ENCODE measurements around the gene CNMD. TPM values are rescaled to one million over a fixed set of nuclear protein-coding genes. Genes with fewer than 3 reads are reported as not detected.

The CNMD gene
- total and polyA plus RNA-seq, 2 donors from 2014 or later = not detected

GRCh38 chr13:52746141-52746540 is 6.5 kb upstream of the CNMD start:
- Histone ChIP-seq H3K9me3 (ENCODE audit: control insufficient read depth in 2 of 3, insufficient read depth in 1 of 3, low read length in 3 of 3) (peaks cover 0 to 4% (median 0%) of the 10 kb centered on the region in 3 donors), H3K36me3 (ENCODE audit: control insufficient read depth in 2 of 3, insufficient read depth in 3 of 3, low read length in 3 of 3) (no peaks in the 10 kb centered on the region), H3K9ac (ENCODE audit: low read length in 3 of 3) (no peak overlapping the region), H3K4me3 (ENCODE audit: low read length in 3 of 3) (no peak overlapping the region), H3K4me1 (ENCODE audit: control insufficient read depth in 2 of 3, insufficient read depth in 2 of 3, low read depth in 1 of 3, low read length in 3 of 3) (no peaks in the 10 kb centered on the region), H3K27ac (ENCODE audit: low read depth in 2 of 2, low read length in 2 of 2) (no peak overlapping the region), H3K27me3 (ENCODE audit: control insufficient read depth, insufficient read depth, low read length) (no peaks in the 10 kb centered on the region)
- TF ChIP-seq CTCF (IDR thresholded peaks at IDR 0.05; ENCODE audit: borderline replicate concordance, extremely low read depth, insufficient read depth) = no peak
- DNase-seq (no peak), FAIRE-seq (no peak)
- intact Hi-C loops (cut with DNase I) = no loop called here

- Histone ChIP-seq H3K9me3 (ENCODE audit: control insufficient read depth in 2 of 3, insufficient read depth in 1 of 3, low read length in 3 of 3) (peaks cover 0 to 4% (median 0%) of the 10 kb centered on the region in 3 donors), H3K4me1 (ENCODE audit: control insufficient read depth in 2 of 3, insufficient read depth in 2 of 3, low read depth in 1 of 3, low read length in 3 of 3) (no peaks in the 10 kb centered on the region), H3K27me3 (ENCODE audit: control insufficient read depth, insufficient read depth, low read length) (peaks cover 4% of the 10 kb centered on the region), H3K36me3 (ENCODE audit: control insufficient read depth in 2 of 3, insufficient read depth in 3 of 3, low read length in 3 of 3) (no peaks in the 10 kb centered on the region), H3K4me3 (ENCODE audit: low read length in 3 of 3) (no peak overlapping the region), H3K9ac (ENCODE audit: low read length in 3 of 3) (no peak overlapping the region), H3K27ac (ENCODE audit: low read depth in 2 of 2, low read length in 2 of 2) (no peak overlapping the region)
- FAIRE-seq (no peak), DNase-seq (no peak)
- intact Hi-C loops (cut with DNase I) = no loop called here
- TF ChIP-seq CTCF (IDR thresholded peaks at IDR 0.05; ENCODE audit: borderline replicate concordance, extremely low read depth, insufficient read depth) = no peak
Measured at GRCh38 chr13:52744842-52745375, 5.3 kb upstream of the CNMD start.

- Histone ChIP-seq H3K27ac (ENCODE audit: low read depth in 2 of 2, low read length in 2 of 2) (no peak overlapping the region), H3K4me3 (ENCODE audit: low read length in 3 of 3) (no peak overlapping the region), H3K9ac (ENCODE audit: low read length in 3 of 3) (no peak overlapping the region), H3K27me3 (ENCODE audit: control insufficient read depth, insufficient read depth, low read length) (peaks cover 4% of the 10 kb centered on the region), H3K9me3 (ENCODE audit: control insufficient read depth in 2 of 3, insufficient read depth in 1 of 3, low read length in 3 of 3) (peaks cover 0 to 4% (median 0%) of the 10 kb centered on the region in 3 donors), H3K4me1 (ENCODE audit: control insufficient read depth in 2 of 3, insufficient read depth in 2 of 3, low read depth in 1 of 3, low read length in 3 of 3) (peaks cover 0 to 2% (median 0%) of the 10 kb centered on the region in 3 donors), H3K36me3 (ENCODE audit: control insufficient read depth in 2 of 3, insufficient read depth in 3 of 3, low read length in 3 of 3) (no peaks in the 10 kb centered on the region)
- TF ChIP-seq CTCF (IDR thresholded peaks at IDR 0.05; ENCODE audit: borderline replicate concordance, extremely low read depth, insufficient read depth) = no peak
- DNase-seq (no peak), FAIRE-seq (no peak)
- intact Hi-C loops (cut with DNase I) = no loop called here
Measured at GRCh38 chr13:52743988-52744387, 4.4 kb upstream of the CNMD start.

GRCh38 chr13:52743569-52743968 is 3.9 kb upstream of the CNMD start:
- Histone ChIP-seq H3K9me3 (ENCODE audit: control insufficient read depth in 2 of 3, insufficient read depth in 1 of 3, low read length in 3 of 3) (peaks cover 0 to 4% (median 0%) of the 10 kb centered on the region in 3 donors), H3K4me3 (ENCODE audit: low read length in 3 of 3) (no peak overlapping the region), H3K36me3 (ENCODE audit: control insufficient read depth in 2 of 3, insufficient read depth in 3 of 3, low read length in 3 of 3) (no peaks in the 10 kb centered on the region), H3K27ac (ENCODE audit: low read depth in 2 of 2, low read length in 2 of 2) (no peak overlapping the region), H3K9ac (ENCODE audit: low read length in 3 of 3) (no peak overlapping the region), H3K4me1 (ENCODE audit: control insufficient read depth in 2 of 3, insufficient read depth in 2 of 3, low read depth in 1 of 3, low read length in 3 of 3) (peaks cover 0 to 4% (median 0%) of the 10 kb centered on the region in 3 donors), H3K27me3 (ENCODE audit: control insufficient read depth, insufficient read depth, low read length) (peaks cover 6% of the 10 kb centered on the region)
- intact Hi-C loops (cut with DNase I) = no loop called here
- FAIRE-seq (no peak), DNase-seq (no peak)
- no peak for TF ChIP-seq CTCF (IDR thresholded peaks at IDR 0.05; ENCODE audit: borderline replicate concordance, extremely low read depth, insufficient read depth)

All from kidney (tissue), 14 donors.